SK-N-SH treated with all-trans-retinoic acid at 6 μM for 48 hours (cell line): ENCODE measurements around the gene ACTR10.

Source experiments
- ATAC-seq: fragments of 200-7000 bp; cut with Tn5 transposase; 3 replicates; pipeline ENCODE4 v1.9.1; 2020; ENCODE audit warnings: mild to moderate bottlenecking, moderate library complexity
- ARNTL ChIP-seq: fragments of 450-650 bp; formaldehyde crosslinking; IDR thresholded peaks from 2 replicates; pipeline ENCODE4 v1.5.0; 2020; ENCODE audit warnings: low read depth, mild to moderate bottlenecking, moderate library complexity, borderline replicate concordance
- CSDC2 ChIP-seq: fragments of 250-450 bp; sonication (Bioruptor Pico); IDR thresholded peaks from 2 replicates; pipeline ENCODE4 v1.5.0; 2020; ENCODE audit warnings: mild to moderate bottlenecking, moderate library complexity
- ISL1 ChIP-seq: fragments of 250-450 bp; sonication (Bioruptor Pico); IDR thresholded peaks from 2 replicates; pipeline ENCODE4 v2.1.2; 2022; ENCODE audit warnings: mild to moderate bottlenecking, moderate library complexity
- OSR1 ChIP-seq: fragments of 250-450 bp; sonication (Bioruptor Pico); IDR thresholded peaks from 2 replicates; pipeline ENCODE4 v1.8.0; 2022; ENCODE audit warnings: moderate library complexity, mild to moderate bottlenecking, inconsistent platforms
- PPARA ChIP-seq: fragments of 250-450 bp; sonication (Bioruptor Pico); IDR thresholded peaks from 2 replicates; pipeline ENCODE4 v1.5.0; 2020; ENCODE audit warnings: mild to moderate bottlenecking, borderline replicate concordance
- RARB ChIP-seq: fragments of 250-450 bp; sonication (Bioruptor Pico); IDR thresholded peaks from 2 replicates; pipeline ENCODE4 v1.8.0; 2021; ENCODE audit warnings: mild to moderate bottlenecking, moderate library complexity
- SNAI2 ChIP-seq: fragments of 250-450 bp; sonication (Bioruptor Pico); IDR thresholded peaks from 2 replicates; pipeline ENCODE4 v1.5.0; 2020; ENCODE audit warnings: mild to moderate bottlenecking, moderate library complexity
- TCF4 ChIP-seq: fragments of 250-450 bp; sonication (Bioruptor Pico); IDR thresholded peaks from 2 replicates; pipeline ENCODE4 v1.8.0; 2021; ENCODE audit warnings: mild to moderate bottlenecking, moderate library complexity, borderline replicate concordance
- TOX ChIP-seq: fragments of 250-450 bp; sonication (Bioruptor Pico); IDR thresholded peaks from 2 replicates; pipeline ENCODE4 v1.8.0; 2021; ENCODE audit warnings: mild to moderate bottlenecking, moderate library complexity, borderline replicate concordance
- ZC3H10 ChIP-seq: fragments of 250-450 bp; sonication (Bioruptor Pico); IDR thresholded peaks from 2 replicates; pipeline ENCODE4 v1.5.1; 2021; ENCODE audit warnings: mild to moderate bottlenecking, moderate library complexity
- ZFP3 ChIP-seq: fragments of 250-450 bp; sonication (Bioruptor Pico); IDR thresholded peaks from 2 replicates; pipeline ENCODE4 v1.5.0; 2020; ENCODE audit warnings: mild to moderate bottlenecking, moderate library complexity
- ZFP30 ChIP-seq: fragments of 450-650 bp; formaldehyde crosslinking; IDR thresholded peaks from 2 replicates; pipeline ENCODE4 v1.5.0; 2022; ENCODE audit warnings: mild to moderate bottlenecking, moderate library complexity
- ZNF565 ChIP-seq: fragments of 450-650 bp; formaldehyde crosslinking; conservative IDR thresholded peaks from 2 replicates; pipeline ENCODE4 v1.5.0; 2020; ENCODE audit warnings: low read depth, mild to moderate bottlenecking, moderate library complexity
- ZNF70 ChIP-seq: fragments of 450-650 bp; formaldehyde crosslinking; IDR thresholded peaks from 2 replicates; pipeline ENCODE4 v1.5.0; 2020; ENCODE audit warnings: mild to moderate bottlenecking, moderate library complexity
- ZNF8 ChIP-seq: fragments of 450-650 bp; formaldehyde crosslinking; IDR thresholded peaks from 2 replicates; pipeline ENCODE4 v1.5.0; 2020; ENCODE audit warnings: mild to moderate bottlenecking, moderate library complexity
- TF ChIP-seq, protein P1 (sequence below): fragments of 250-450 bp; sonication (Bioruptor Pico); IDR thresholded peaks from 2 replicates; pipeline ENCODE4 v1.5.1; 2020; ENCODE audit warnings: low read depth, mild to moderate bottlenecking, moderate library complexity
- TF ChIP-seq, protein P2 (sequence below): fragments of 250-450 bp; sonication (Bioruptor Pico); IDR thresholded peaks from 2 replicates; pipeline ENCODE4 v1.5.1; 2021; ENCODE audit warnings: mild to moderate bottlenecking, moderate library complexity
- TF ChIP-seq, protein P3 (sequence below): fragments of 250-450 bp; sonication (Bioruptor Pico); IDR thresholded peaks from 2 replicates; pipeline ENCODE4 v1.5.0; 2020; ENCODE audit warnings: mild to moderate bottlenecking, moderate library complexity
- TF ChIP-seq, protein P4 (sequence below): fragments of 250-450 bp; sonication (Bioruptor Pico); IDR thresholded peaks from 2 replicates; pipeline ENCODE4 v1.8.0; 2021; ENCODE audit warnings: low read depth, mild to moderate bottlenecking, moderate library complexity, borderline replicate concordance

ACTR10 gene

DNA sequence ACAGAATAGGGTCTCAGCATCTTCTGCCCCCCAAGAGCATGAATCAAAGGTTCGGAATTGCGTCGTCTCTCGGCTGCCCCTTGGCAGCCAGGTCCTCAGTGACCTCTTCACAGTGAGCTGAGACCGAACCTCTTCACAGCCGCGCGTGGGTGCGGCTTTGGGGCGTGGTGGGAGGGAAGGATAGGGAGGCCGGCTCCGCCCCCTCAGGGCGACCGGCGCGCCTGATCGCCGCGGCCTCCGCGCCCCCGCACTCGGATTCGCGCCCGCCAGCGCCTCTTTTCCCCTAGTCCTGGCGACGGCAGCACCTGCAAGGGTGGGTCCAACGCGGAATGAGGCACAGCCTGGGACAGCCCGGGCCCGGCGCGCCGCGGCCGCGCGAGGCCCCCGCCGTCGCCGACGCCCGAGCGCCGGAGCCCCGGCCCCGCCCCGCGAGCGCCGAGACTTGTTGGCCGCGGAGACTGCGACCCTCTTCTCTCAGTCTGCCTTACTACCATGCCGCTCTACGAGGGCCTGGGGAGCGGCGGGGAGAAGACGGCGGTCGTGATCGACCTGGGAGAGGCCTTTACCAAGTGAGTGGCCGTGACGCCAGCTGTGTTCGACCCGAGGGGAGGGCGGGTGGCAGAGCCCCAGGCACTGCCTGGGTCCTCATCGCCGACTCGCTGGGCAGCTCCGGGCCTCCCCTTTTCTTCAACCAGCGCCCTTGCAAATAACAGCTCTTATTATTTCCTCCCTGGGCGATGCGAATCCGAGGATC, at the start of gene ACTR10:
Gene ACTR10 (plus strand): TSS at position 424 of the 754 bp plus-strand sequence. CDS start 69 bp downstream, at position 493.
- peak; percentile 95 for ATAC-seq
- TF ChIP-seq OSR1 (CRISPR knock-in tag) (no peak), ZNF8 (CRISPR knock-in tag) (no peak), ZNF70 (CRISPR knock-in tag) (no peak), TCF4 (CRISPR knock-in tag) (no peak), ZFP3 (CRISPR knock-in tag) (no peak), TOX (CRISPR knock-in tag) (no peak), ZFP30 (CRISPR knock-in tag) (no peak), ARNTL (CRISPR knock-in tag) (no peak), CSDC2 (CRISPR knock-in tag) (no peak)
- TF ChIP-seq, protein P1, sequence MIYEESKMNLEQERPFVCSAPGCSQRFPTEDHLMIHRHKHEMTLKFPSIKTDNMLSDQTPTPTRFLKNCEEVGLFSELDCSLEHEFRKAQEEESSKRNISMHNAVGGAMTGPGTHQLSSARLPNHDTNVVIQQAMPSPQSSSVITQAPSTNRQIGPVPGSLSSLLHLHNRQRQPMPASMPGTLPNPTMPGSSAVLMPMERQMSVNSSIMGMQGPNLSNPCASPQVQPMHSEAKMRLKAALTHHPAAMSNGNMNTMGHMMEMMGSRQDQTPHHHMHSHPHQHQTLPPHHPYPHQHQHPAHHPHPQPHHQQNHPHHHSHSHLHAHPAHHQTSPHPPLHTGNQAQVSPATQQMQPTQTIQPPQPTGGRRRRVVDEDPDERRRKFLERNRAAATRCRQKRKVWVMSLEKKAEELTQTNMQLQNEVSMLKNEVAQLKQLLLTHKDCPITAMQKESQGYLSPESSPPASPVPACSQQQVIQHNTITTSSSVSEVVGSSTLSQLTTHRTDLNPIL (CRISPR knock-in tag): no peak

DNA sequence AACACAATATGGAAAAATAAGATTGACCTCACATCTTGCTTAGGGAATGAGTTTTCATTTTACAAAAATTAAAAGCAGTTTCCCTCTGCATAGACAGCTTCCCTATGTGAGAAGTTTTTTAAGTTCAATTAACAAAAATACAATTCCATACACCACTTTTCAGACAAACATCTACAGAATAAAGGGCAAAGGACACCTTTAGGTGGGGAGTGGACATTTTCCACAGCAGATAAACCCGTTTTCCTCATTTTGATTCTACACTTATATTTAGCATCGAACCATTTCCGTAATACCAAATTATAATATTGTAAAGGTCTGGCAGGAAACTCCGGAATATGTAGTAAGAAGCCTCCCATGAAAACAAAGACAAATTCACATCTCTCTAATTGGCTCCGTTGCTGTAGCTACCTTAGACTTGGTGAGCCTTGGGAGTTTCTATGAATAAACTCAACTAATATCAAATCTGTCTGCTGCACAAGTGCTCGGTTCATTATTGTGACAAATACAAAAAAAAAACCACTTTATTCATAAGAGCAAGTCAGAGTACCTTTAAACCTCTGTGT, 49.6 kb upstream of the ACTR10 start:
- ATAC-seq: no peak

DNA sequence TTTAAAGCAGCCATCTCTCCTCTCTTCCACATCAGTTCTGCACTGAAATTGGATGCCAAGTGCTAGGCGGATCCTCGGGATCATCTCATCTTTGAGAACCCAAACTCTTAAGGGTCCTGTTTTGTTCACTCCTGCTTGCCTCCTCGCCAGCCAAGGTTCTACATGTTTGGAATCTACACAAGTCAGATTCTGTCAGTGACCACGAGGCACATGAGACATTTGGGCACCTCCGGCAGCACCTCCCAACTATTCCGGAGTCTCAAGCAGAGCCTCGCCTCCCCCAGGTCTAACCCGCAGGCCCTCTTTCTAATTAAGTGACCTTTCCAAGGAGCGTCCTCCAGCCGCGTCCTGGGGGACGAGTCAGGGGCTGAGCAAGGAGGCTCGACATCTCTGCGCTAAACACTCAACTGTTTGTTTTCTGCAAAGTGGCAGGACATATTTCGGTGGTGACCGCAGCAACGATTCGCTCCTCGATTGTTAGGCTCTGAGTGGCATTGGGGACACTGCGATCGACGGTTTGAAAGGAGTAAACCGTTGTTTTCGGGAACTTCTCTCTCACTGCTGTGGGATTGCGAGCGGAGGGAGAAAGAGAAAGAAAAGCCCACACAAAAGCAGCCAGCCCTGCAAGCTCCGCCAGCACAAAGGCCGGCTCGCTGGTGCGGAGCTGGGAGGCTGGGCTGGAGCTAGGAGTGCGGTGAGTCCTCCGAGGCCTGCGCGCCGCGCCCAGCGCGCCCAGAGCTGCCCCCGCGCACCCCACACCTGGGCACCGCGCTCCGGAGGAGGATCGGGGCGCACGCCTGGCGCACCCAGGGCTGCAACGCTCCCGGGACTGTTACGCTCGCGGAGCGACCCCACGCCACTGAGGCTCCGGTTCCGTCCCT, 48.6 kb upstream of the ACTR10 start:
- TF ChIP-seq, protein P2, sequence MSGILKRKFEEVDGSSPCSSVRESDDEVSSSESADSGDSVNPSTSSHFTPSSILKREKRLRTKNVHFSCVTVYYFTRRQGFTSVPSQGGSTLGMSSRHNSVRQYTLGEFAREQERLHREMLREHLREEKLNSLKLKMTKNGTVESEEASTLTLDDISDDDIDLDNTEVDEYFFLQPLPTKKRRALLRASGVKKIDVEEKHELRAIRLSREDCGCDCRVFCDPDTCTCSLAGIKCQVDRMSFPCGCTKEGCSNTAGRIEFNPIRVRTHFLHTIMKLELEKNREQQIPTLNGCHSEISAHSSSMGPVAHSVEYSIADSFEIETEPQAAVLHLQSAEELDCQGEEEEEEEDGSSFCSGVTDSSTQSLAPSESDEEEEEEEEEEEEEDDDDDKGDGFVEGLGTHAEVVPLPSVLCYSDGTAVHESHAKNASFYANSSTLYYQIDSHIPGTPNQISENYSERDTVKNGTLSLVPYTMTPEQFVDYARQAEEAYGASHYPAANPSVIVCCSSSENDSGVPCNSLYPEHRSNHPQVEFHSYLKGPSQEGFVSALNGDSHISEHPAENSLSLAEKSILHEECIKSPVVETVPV (CRISPR knock-in tag): no peak
- TF ChIP-seq, protein P3, sequence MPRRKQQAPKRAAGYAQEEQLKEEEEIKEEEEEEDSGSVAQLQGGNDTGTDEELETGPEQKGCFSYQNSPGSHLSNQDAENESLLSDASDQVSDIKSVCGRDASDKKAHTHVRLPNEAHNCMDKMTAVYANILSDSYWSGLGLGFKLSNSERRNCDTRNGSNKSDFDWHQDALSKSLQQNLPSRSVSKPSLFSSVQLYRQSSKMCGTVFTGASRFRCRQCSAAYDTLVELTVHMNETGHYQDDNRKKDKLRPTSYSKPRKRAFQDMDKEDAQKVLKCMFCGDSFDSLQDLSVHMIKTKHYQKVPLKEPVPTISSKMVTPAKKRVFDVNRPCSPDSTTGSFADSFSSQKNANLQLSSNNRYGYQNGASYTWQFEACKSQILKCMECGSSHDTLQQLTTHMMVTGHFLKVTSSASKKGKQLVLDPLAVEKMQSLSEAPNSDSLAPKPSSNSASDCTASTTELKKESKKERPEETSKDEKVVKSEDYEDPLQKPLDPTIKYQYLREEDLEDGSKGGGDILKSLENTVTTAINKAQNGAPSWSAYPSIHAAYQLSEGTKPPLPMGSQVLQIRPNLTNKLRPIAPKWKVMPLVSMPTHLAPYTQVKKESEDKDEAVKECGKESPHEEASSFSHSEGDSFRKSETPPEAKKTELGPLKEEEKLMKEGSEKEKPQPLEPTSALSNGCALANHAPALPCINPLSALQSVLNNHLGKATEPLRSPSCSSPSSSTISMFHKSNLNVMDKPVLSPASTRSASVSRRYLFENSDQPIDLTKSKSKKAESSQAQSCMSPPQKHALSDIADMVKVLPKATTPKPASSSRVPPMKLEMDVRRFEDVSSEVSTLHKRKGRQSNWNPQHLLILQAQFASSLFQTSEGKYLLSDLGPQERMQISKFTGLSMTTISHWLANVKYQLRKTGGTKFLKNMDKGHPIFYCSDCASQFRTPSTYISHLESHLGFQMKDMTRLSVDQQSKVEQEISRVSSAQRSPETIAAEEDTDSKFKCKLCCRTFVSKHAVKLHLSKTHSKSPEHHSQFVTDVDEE (CRISPR knock-in tag): no peak
- TF ChIP-seq PPARA (CRISPR knock-in tag): no peak
- no peak for TF ChIP-seq ZNF565 (CRISPR knock-in tag)
- TF ChIP-seq, protein P4, sequence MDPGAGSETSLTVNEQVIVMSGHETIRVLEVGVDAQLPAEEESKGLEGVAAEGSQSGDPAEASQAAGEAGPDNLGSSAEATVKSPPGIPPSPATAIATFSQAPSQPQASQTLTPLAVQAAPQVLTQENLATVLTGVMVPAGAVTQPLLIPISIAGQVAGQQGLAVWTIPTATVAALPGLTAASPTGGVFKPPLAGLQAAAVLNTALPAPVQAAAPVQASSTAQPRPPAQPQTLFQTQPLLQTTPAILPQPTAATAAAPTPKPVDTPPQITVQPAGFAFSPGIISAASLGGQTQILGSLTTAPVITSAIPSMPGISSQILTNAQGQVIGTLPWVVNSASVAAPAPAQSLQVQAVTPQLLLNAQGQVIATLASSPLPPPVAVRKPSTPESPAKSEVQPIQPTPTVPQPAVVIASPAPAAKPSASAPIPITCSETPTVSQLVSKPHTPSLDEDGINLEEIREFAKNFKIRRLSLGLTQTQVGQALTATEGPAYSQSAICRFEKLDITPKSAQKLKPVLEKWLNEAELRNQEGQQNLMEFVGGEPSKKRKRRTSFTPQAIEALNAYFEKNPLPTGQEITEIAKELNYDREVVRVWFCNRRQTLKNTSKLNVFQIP (CRISPR knock-in tag): no peak
- TF ChIP-seq ZC3H10 (CRISPR knock-in tag): no peak
- TF ChIP-seq ZNF70 (CRISPR knock-in tag): no peak
- TF ChIP-seq OSR1 (CRISPR knock-in tag): no peak
- TF ChIP-seq ISL1 (CRISPR knock-in tag): no peak
- no peak for TF ChIP-seq ZFP3 (CRISPR knock-in tag)
- no peak for TF ChIP-seq CSDC2 (CRISPR knock-in tag)
- TF ChIP-seq, protein P1 (CRISPR knock-in tag): no peak
- no peak for TF ChIP-seq TCF4 (CRISPR knock-in tag)
- TF ChIP-seq RARB (CRISPR knock-in tag): no peak
- TF ChIP-seq SNAI2: no peak
- TF ChIP-seq, all 23 proteins: peak for 0
- ATAC-seq: peak; percentile 76

More for the DNA sequence above, 49.6 kb upstream of the ACTR10 start:
- TF ChIP-seq ISL1 (CRISPR knock-in tag) (no peak), ZFP3 (CRISPR knock-in tag) (no peak), ZC3H10 (CRISPR knock-in tag) (no peak), ARNTL (CRISPR knock-in tag) (no peak)
- TF ChIP-seq, protein P2 (CRISPR knock-in tag): no peak
